GM21825 (cell line): Measurements from ENCODE around the gene TBX6.

Experiments
- ATAC-seq: cut with Tn5 transposase; IDR thresholded peaks from one replicate; pipeline ENCODE4 v1.9.1; 2021; ENCODE audit warnings: mild to moderate bottlenecking, moderate library complexity; ENCODE audit not compliant: unreplicated experiment

The TBX6 gene

GRCh38 chr16:30087181-30087898, 4.4 kb downstream of the TBX6 start:
- no peak for ATAC-seq

GRCh38 chr16:30086291-30087140, 5.2 kb downstream of the TBX6 start:
- ATAC-seq: no peak

GRCh38 chr16:30085820-30086219, 5.9 kb downstream of the TBX6 start:
- ATAC-seq: no peak

- no peak for ATAC-seq
These were observed 6.5 kb downstream of the TBX6 start for GRCh38 chr16:30085247-30085646.

- no peak for ATAC-seq
These were observed 6.9 kb downstream of the TBX6 start for GRCh38 chr16:30084816-30085159.

- ATAC-seq: no peak
These were observed 7.5 kb downstream of the TBX6 start for GRCh38 chr16:30084096-30084815.

GRCh38 chr16:30083216-30084055, 8.3 kb downstream of the TBX6 start:
- no peak for ATAC-seq

- no peak for ATAC-seq
These were observed 9.1 kb downstream of the TBX6 start for GRCh38 chr16:30082545-30083090.

- ATAC-seq: no peak
These were observed 12.2 kb downstream of the TBX6 start for GRCh38 chr16:30079480-30079879.

- no peak for ATAC-seq
These were observed 13.0 kb downstream of the TBX6 start for GRCh38 chr16:30078744-30079143.

- ATAC-seq: no peak
These were observed 14.1 kb downstream of the TBX6 start for GRCh38 chr16:30077656-30078055.

- ATAC-seq: peak; percentile 14
These were observed 15.4 kb downstream of the TBX6 start for GRCh38 chr16:30076276-30076791.

- ATAC-seq: peak; percentile 75
These were observed 16.0 kb downstream of the TBX6 start, which contains the start of gene PPP4C for GRCh38 chr16:30075503-30076275. PPP4C (plus strand) TSS chr16:30075994; CDS start chr16:30076378, 384 bp downstream.

- ATAC-seq: no peak
These were observed 21.2 kb downstream of the TBX6 start for GRCh38 chr16:30070490-30070889.

- no peak for ATAC-seq
These were observed 21.9 kb downstream of the TBX6 start for GRCh38 chr16:30069611-30070462.

- no peak for ATAC-seq
These were observed 22.7 kb downstream of the TBX6 start for GRCh38 chr16:30068750-30069610.

GRCh38 chr16:30068333-30068732, 23.4 kb downstream of the TBX6 start:
- no peak for ATAC-seq

- ATAC-seq: no peak
These were observed 24.2 kb downstream of the TBX6 start for GRCh38 chr16:30067584-30067916.
